ENCODE data around the gene GJB4.
"Not testable (repeated sequence)": the region's sequence is repeated elsewhere in the genome, so short reads cannot be mapped to it uniquely, and the experiment has no call there.

GRCh38 chr1:34810781-34811180 is 51.2 kb downstream of the GJB4 start:
- TF ChIP-seq CTCF (IDR thresholded peaks at IDR 0.05); CHD2 (IDR thresholded peaks at IDR 0.05; ENCODE audit: low read length, partially characterized antibody): not testable (repeated sequence)
